HCT116 (cell line): ENCODE measurements around the gene CTBP1. TPM values are rescaled to one million over a fixed set of nuclear protein-coding genes. Genes with fewer than 3 reads are reported as not detected.

Experiments used
- ATAC-seq: fragments of 200-7000 bp; cut with Tn5 transposase; 2 replicates; pipeline ENCODE4 v1.9.1; 2020; ENCODE audit warnings: mild to moderate bottlenecking, moderate library complexity
- BruUV-seq: library from RNA; stranded (reverse); fragments of 400-500 nt; replicated peaks from 2 replicates; lab custom pipeline; 2021; lab: Mats Ljungman, UMichigan
- CTCF ChIA-PET: fragments of 300-600 bp; sonication (Branson Sonifier 250); formaldehyde crosslinking; loops from one replicate; lab custom pipeline; 2021; ENCODE audit warnings: antibody characterized with exemption; lab: Charles Lee
- POLR2A ChIA-PET: fragments of 300-600, 350-600 bp; sonication (Branson Sonifier 250); formaldehyde crosslinking; loops from one replicate; lab custom pipeline; 2021; ENCODE audit warnings: antibody characterized with exemption; lab: Charles Lee
- RAD21 ChIA-PET, 2 experiments: fragments of 300-600 bp; sonication (Branson Sonifier 250); formaldehyde crosslinking; loops; one replicate each; lab custom pipeline; 2023; ENCODE audit warnings: low total read pairs in 2 of 2; ENCODE audit not compliant: uncharacterized antibody in 2 of 2, unreplicated experiment in 2 of 2, low non-redundant PET in 1 of 2; lab: Charles Lee
- DNase-seq: peaks from one replicate; pipeline ENCODE4 v3.0.0-alpha.2; 2010; ENCODE audit warnings: low read depth, low spot score
- H2AFZ ChIP-seq: fragments of 200-600 bp; shearing (Covaris generic), sonication (generic); 2 replicates; pipeline ENCODE4 v1.6.1; 2017; ENCODE audit warnings: low read depth, mixed run types, mixed read lengths, antibody characterized with exemption, low read length; ENCODE audit not compliant: poor library complexity, severe bottlenecking
- H3K27ac ChIP-seq: 2 replicates; pipeline ENCODE4 v1.5.1; 2012; ENCODE audit warnings: low read depth, low read length
- H3K27me3 ChIP-seq: fragments of 200-600 bp; sonication (generic); 2 replicates; pipeline ENCODE4 v1.6.1; 2016; ENCODE audit warnings: mixed run types, low read length, mixed read lengths; ENCODE audit not compliant: insufficient read depth
- H3K36me3 ChIP-seq, 2 experiments: fragments of 200-500 bp in 1 of 2; fragments of 200-600 bp in 1 of 2; sonication (Bioruptor generic) in 1 of 2; sonication (generic) in 1 of 2; 2 replicates each; pipeline versions ENCODE4 v1.5.1 to v1.6.1; 2014 to 2016; ENCODE audit warnings: low read length in 2 of 2, inconsistent platforms in 1 of 2, mixed read lengths in 1 of 2, mixed run types in 1 of 2; ENCODE audit not compliant: insufficient read depth in 2 of 2, control insufficient read depth in 1 of 2
- H3K4me1 ChIP-seq, 2 experiments: fragments of 200-600 bp in 1 of 2; sonication (generic) in 1 of 2; 2 replicates each; pipeline versions ENCODE4 v1.5.1 to v1.6.1; 2012 to 2017; ENCODE audit warnings: low read length in 2 of 2, inconsistent platforms in 1 of 2, mild to moderate bottlenecking in 1 of 2, mixed read lengths in 1 of 2, mixed run types in 1 of 2, moderate library complexity in 1 of 2; ENCODE audit not compliant: insufficient read depth in 2 of 2, control insufficient read depth in 1 of 2
- H3K4me2 ChIP-seq: fragments of 200-600 bp; sonication (generic); 2 replicates; pipeline ENCODE4 v1.6.1; 2017; ENCODE audit warnings: mixed run types, low read length, mixed read lengths
- H3K4me3 ChIP-seq, 2 experiments: fragments of 200-600 bp in 1 of 2; sonication (generic) in 1 of 2; replicated peaks in 1 of 2; 2 replicates each; pipeline ENCODE4 v1.5.1; 2011 to 2016; ENCODE audit warnings: low read length in 2 of 2, control low read depth in 1 of 2, low read depth in 1 of 2, mild to moderate bottlenecking in 1 of 2, mixed read lengths in 1 of 2, mixed run types in 1 of 2
- H3K79me2 ChIP-seq: fragments of 200-600 bp; sonication (generic); 2 replicates; pipeline ENCODE4 v1.6.1; 2017; ENCODE audit warnings: mild to moderate bottlenecking, mixed run types, low read length, moderate library complexity, mixed read lengths; ENCODE audit not compliant: insufficient read depth
- H3K9ac ChIP-seq: fragments of 200-600 bp; sonication (generic); 2 replicates; pipeline ENCODE4 v1.6.1; 2016; ENCODE audit warnings: low read length, mixed read lengths
- H3K9me2 ChIP-seq: fragments of 200-600 bp; sonication (generic), shearing (Covaris generic); 2 replicates; pipeline ENCODE4 v1.6.1; 2017; ENCODE audit warnings: mixed run types, mild to moderate bottlenecking, moderate library complexity; ENCODE audit not compliant: insufficient read depth
- H3K9me3 ChIP-seq, 2 experiments: fragments of 200-500 bp in 1 of 2; fragments of 200-600 bp in 1 of 2; sonication (Bioruptor generic) in 1 of 2; sonication (generic) in 1 of 2; 2 replicates each; pipeline ENCODE4 v1.6.1; 2014 to 2017; ENCODE audit warnings: low read length in 2 of 2, mixed read lengths in 2 of 2, inconsistent platforms in 1 of 2, low read depth in 1 of 2, mild to moderate bottlenecking in 1 of 2, mixed run types in 1 of 2, moderate library complexity in 1 of 2; ENCODE audit not compliant: control insufficient read depth in 1 of 2, insufficient read depth in 1 of 2
- H4K20me1 ChIP-seq: fragments of 200-600 bp; sonication (generic), shearing (Covaris generic); 2 replicates; pipeline ENCODE4 v1.6.1; 2017; ENCODE audit warnings: mixed run types, mild to moderate bottlenecking, moderate library complexity; ENCODE audit not compliant: insufficient read depth
- ATF3 ChIP-seq: IDR thresholded peaks from 2 replicates; pipeline ENCODE4 v1.6.1; 2012
- EGR1 ChIP-seq: IDR thresholded peaks from 2 replicates; pipeline ENCODE4 v1.6.1; 2012; ENCODE audit warnings: low read depth
- MAX ChIP-seq: IDR thresholded peaks from 2 replicates; pipeline ENCODE4 v1.6.1; 2012
- POLR2A ChIP-seq: IDR thresholded peaks from 2 replicates; pipeline ENCODE4 v1.7.0; 2011; ENCODE audit warnings: borderline replicate concordance; ENCODE audit not compliant: insufficient read depth, insufficient read length; ENCODE audit errors: extremely low read depth
- POLR2AphosphoS5 ChIP-seq: IDR thresholded peaks from 2 replicates; pipeline ENCODE4 v1.6.1; 2011; ENCODE audit warnings: mild to moderate bottlenecking, low read depth, low read length, moderate library complexity
- RAD21 ChIP-seq: IDR thresholded peaks from 2 replicates; pipeline ENCODE4 v1.6.1; 2012; ENCODE audit warnings: low read depth, mild to moderate bottlenecking
- SIN3A ChIP-seq: IDR thresholded peaks from 2 replicates; pipeline ENCODE4 v1.6.1; 2012; ENCODE audit warnings: low read depth
- ZBTB33 ChIP-seq: IDR thresholded peaks from 2 replicates; pipeline ENCODE4 v1.6.1; 2011; ENCODE audit warnings: mild to moderate bottlenecking, low read length, moderate library complexity; ENCODE audit not compliant: insufficient replicate concordance; ENCODE audit errors: extremely low read depth
- ZFX ChIP-seq: fragments of 450-650 bp; IDR thresholded peaks from 2 replicates; pipeline ENCODE4 v1.6.1; 2017
- intact Hi-C: fragments of 100-400 bp; cut with micrococcal nuclease; formaldehyde crosslinking; loops from 2 replicates; pipeline ENCODE4 v1.10.0; 2022
- total RNA-seq: library from RNA; stranded (reverse); gene quantifications from one replicate; pipeline ENCODE4 v1.2.1, GENCODE V29; 2021; ENCODE audit not compliant: unreplicated experiment
- TF ChIP-seq, protein P1 (sequence below), 3 experiments: fragments of 200-600 bp in 1 of 3; sonication (generic) in 1 of 3; IDR thresholded peaks in 2 of 3; conservative IDR thresholded peaks in 1 of 3; 2 replicates each; pipeline ENCODE4 v1.5.1; 2012 to 2017; ENCODE audit warnings: low read depth in 2 of 3, low read length in 2 of 3, antibody characterized with exemption in 1 of 3, borderline replicate concordance in 1 of 3, control low read depth in 1 of 3, mild to moderate bottlenecking in 1 of 3, mixed read lengths in 1 of 3, mixed run types in 1 of 3, moderate library complexity in 1 of 3; ENCODE audit not compliant: insufficient read depth in 1 of 3

The CTBP1 gene
- total RNA-seq, 1 experiment from 2014 or later = 175 TPM

DNA sequence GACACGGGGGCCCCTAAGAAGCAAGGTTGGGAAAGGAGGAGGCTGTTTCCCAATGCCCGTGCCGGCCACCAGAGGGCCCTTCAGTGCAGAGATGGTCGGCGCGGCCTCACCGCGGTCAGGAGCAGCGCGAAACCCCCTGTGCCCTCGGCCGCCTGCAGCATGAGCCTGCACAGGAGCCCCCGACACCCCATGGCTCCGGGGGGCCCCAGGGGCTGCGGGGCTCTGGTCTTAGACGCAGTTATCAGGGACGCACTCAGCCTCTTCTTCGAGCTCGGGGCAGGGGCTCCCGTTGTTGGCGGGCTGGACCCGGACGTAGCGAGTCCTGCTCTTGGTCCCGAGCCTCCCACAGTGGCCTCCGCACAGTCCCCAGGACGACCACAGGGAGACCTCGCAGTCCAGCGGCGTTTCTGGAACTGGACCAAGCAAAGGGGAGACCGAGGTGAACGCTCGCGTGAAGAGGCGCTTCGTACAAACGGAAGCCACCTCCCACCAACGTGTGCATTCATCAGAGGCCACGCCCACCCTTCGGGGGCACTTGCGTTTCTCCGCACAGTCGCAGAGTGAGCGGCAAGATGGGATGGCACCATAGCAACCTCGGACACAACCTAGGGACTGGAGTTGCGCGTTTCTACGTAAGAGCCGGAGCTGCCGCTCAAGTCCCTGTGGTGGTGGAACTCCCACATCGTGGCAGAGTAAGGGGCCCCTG is 81.5 kb downstream of the CTBP1 start:
- peak overlapping the region; percentile 95 for H2AFZ ChIP-seq
- no peaks in the 10 kb centered on the region for H3K9me2 ChIP-seq
- peak; percentile 94 for DNase-seq
- H3K9me3 ChIP-seq = no peaks in the 10 kb centered on the region
- ChIA-PET POLR2A (interaction anchor here (0.7 to 1.9 kb wide), 2 partner anchors 10 to 12 kb away, joined by 4 read pairs; no protein-coding TSS in a partner anchor), CTCF (interaction anchor here (0.9 to 1.0 kb wide), 2 partner anchors 11 to 101 kb away, joined by 3 read pairs; no protein-coding TSS in a partner anchor), RAD21 (no interaction called here)
- peak overlapping the region; percentile 89 for H3K9ac ChIP-seq
- TSS peak; percentile 87 for BruUV-seq
- intact Hi-C loops = no loop called here
- H3K27me3 ChIP-seq = no peaks in the 10 kb centered on the region
- no peaks in the 10 kb centered on the region for H3K36me3 ChIP-seq
- peak overlapping the region; percentile 96 for H3K27ac ChIP-seq
- peak; percentile 94 for ATAC-seq
- H3K4me2 ChIP-seq = peak overlapping the region; percentile 97
- peak overlapping the region; percentile 72 to 73 for H3K4me3 ChIP-seq
- H3K79me2 ChIP-seq = no peaks in the 10 kb centered on the region
- peak; percentile 87 for TF ChIP-seq MAX
- TF ChIP-seq POLR2A = peak; percentile 39
- TF ChIP-seq ATF3 = no peak
- no peak for TF ChIP-seq EGR1
- peak; percentile 78 for TF ChIP-seq ZBTB33
- TF ChIP-seq ZFX = peak; percentile 39; the same call in 1 of the 2 replicates
- peak; percentile 51; the same call in 1 of the 2 replicates for TF ChIP-seq SIN3A
- TF ChIP-seq POLR2AphosphoS5 = peak; percentile 75
- TF ChIP-seq RAD21 = peak; percentile 74
- TF ChIP-seq, protein P1, sequence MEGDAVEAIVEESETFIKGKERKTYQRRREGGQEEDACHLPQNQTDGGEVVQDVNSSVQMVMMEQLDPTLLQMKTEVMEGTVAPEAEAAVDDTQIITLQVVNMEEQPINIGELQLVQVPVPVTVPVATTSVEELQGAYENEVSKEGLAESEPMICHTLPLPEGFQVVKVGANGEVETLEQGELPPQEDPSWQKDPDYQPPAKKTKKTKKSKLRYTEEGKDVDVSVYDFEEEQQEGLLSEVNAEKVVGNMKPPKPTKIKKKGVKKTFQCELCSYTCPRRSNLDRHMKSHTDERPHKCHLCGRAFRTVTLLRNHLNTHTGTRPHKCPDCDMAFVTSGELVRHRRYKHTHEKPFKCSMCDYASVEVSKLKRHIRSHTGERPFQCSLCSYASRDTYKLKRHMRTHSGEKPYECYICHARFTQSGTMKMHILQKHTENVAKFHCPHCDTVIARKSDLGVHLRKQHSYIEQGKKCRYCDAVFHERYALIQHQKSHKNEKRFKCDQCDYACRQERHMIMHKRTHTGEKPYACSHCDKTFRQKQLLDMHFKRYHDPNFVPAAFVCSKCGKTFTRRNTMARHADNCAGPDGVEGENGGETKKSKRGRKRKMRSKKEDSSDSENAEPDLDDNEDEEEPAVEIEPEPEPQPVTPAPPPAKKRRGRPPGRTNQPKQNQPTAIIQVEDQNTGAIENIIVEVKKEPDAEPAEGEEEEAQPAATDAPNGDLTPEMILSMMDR (IDR thresholded peaks at IDR 0.05 in 2 of 3, conservative IDR thresholded peaks at IDR 0.05 in 1 of 3; ENCODE audit: borderline replicate concordance in 1 of 3, insufficient read depth in 1 of 3, low read depth in 2 of 3, low read length in 2 of 3) = peak; percentile 76 to 91 (median 85)
- H3K4me1 ChIP-seq = peaks cover 3 to 16% of the 10 kb centered on the region in 2 experiments; a peak in 3 of 4 replicates
- H4K20me1 ChIP-seq = no peaks in the 10 kb centered on the region
